GM23338 (cell line): ENCODE measurements around the gene BICC1.

ENCODE experiments used
- EZH2 ChIP-seq: fragments of 200-600 bp; sonication (generic); IDR thresholded peaks from one replicate; pipeline ENCODE4 v1.8.0; 2017; ENCODE audit warnings: antibody characterized with exemption, mild to moderate bottlenecking, low read depth; ENCODE audit not compliant: unreplicated experiment
- NANOG ChIP-seq: IDR thresholded peaks from 2 replicates; pipeline ENCODE4 v1.6.1; 2016; ENCODE audit warnings: antibody characterized with exemption, borderline replicate concordance
- POLR2AphosphoS5 ChIP-seq: IDR thresholded peaks from 2 replicates; pipeline ENCODE4 v1.6.1; 2016; ENCODE audit warnings: antibody characterized with exemption, low read depth
- STAT1 ChIP-seq: IDR thresholded peaks from one replicate; pipeline ENCODE4 v1.6.1; 2016; ENCODE audit warnings: antibody characterized with exemption; ENCODE audit not compliant: unreplicated experiment
- TF ChIP-seq, protein P1 (sequence below), 2 experiments: fragments of 200-600 bp in 1 of 2; sonication (generic) in 1 of 2; conservative IDR thresholded peaks; 2 replicates each; pipeline versions ENCODE4 v1.5.1 to v1.6.1; 2016 to 2017; ENCODE audit warnings: antibody characterized with exemption in 2 of 2, low read depth in 2 of 2, mild to moderate bottlenecking in 2 of 2, moderate library complexity in 1 of 2
- TF ChIP-seq, protein P2 (sequence below): IDR thresholded peaks from one replicate; pipeline ENCODE4 v1.6.1; 2018; ENCODE audit warnings: antibody characterized with exemption; ENCODE audit not compliant: unreplicated experiment
- TF ChIP-seq, protein P3 (sequence below): IDR thresholded peaks from 2 replicates; pipeline ENCODE4 v1.6.1; 2016; ENCODE audit warnings: antibody characterized with exemption

DNA sequence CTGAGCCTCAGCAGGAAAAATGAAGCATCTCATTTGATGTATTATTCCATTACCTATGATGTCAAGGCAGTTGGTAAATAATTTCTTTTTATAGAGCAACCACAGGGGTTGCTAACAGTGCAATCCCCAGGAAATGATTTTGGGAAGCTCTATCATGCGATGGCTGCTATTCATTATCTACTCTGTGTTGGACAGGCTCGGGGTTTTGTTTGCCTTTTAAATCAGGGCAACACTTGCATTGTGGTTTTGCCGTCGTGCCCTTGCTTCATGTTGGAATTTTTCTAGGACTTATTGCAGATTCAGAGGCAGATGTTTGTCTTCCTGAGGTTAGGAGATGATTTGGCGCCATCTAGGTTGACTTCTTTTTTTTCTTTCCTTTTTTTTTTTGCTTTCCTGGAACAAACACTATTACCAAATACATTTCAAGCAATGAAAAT lies 128.4 kb downstream of the BICC1 start:
- no peak for TF ChIP-seq POLR2AphosphoS5
- TF ChIP-seq, protein P1, sequence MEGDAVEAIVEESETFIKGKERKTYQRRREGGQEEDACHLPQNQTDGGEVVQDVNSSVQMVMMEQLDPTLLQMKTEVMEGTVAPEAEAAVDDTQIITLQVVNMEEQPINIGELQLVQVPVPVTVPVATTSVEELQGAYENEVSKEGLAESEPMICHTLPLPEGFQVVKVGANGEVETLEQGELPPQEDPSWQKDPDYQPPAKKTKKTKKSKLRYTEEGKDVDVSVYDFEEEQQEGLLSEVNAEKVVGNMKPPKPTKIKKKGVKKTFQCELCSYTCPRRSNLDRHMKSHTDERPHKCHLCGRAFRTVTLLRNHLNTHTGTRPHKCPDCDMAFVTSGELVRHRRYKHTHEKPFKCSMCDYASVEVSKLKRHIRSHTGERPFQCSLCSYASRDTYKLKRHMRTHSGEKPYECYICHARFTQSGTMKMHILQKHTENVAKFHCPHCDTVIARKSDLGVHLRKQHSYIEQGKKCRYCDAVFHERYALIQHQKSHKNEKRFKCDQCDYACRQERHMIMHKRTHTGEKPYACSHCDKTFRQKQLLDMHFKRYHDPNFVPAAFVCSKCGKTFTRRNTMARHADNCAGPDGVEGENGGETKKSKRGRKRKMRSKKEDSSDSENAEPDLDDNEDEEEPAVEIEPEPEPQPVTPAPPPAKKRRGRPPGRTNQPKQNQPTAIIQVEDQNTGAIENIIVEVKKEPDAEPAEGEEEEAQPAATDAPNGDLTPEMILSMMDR (conservative IDR thresholded peaks at IDR 0.05; ENCODE audit: low read depth in 2 of 2) = peak; percentile 58 to 59
- TF ChIP-seq, protein P2, sequence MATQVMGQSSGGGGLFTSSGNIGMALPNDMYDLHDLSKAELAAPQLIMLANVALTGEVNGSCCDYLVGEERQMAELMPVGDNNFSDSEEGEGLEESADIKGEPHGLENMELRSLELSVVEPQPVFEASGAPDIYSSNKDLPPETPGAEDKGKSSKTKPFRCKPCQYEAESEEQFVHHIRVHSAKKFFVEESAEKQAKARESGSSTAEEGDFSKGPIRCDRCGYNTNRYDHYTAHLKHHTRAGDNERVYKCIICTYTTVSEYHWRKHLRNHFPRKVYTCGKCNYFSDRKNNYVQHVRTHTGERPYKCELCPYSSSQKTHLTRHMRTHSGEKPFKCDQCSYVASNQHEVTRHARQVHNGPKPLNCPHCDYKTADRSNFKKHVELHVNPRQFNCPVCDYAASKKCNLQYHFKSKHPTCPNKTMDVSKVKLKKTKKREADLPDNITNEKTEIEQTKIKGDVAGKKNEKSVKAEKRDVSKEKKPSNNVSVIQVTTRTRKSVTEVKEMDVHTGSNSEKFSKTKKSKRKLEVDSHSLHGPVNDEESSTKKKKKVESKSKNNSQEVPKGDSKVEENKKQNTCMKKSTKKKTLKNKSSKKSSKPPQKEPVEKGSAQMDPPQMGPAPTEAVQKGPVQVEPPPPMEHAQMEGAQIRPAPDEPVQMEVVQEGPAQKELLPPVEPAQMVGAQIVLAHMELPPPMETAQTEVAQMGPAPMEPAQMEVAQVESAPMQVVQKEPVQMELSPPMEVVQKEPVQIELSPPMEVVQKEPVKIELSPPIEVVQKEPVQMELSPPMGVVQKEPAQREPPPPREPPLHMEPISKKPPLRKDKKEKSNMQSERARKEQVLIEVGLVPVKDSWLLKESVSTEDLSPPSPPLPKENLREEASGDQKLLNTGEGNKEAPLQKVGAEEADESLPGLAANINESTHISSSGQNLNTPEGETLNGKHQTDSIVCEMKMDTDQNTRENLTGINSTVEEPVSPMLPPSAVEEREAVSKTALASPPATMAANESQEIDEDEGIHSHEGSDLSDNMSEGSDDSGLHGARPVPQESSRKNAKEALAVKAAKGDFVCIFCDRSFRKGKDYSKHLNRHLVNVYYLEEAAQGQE = no peak
- TF ChIP-seq NANOG = no peak
- TF ChIP-seq, protein P3, sequence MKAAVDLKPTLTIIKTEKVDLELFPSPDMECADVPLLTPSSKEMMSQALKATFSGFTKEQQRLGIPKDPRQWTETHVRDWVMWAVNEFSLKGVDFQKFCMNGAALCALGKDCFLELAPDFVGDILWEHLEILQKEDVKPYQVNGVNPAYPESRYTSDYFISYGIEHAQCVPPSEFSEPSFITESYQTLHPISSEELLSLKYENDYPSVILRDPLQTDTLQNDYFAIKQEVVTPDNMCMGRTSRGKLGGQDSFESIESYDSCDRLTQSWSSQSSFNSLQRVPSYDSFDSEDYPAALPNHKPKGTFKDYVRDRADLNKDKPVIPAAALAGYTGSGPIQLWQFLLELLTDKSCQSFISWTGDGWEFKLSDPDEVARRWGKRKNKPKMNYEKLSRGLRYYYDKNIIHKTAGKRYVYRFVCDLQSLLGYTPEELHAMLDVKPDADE = no peak
- TF ChIP-seq EZH2 = no peak
- no peak for TF ChIP-seq STAT1
